Medulla oblongata (tissue), 1 donor: ENCODE results near the gene KRT80.

Source experiments
- DNase-seq: peaks from one replicate; pipeline ENCODE4 v3.0.0-alpha.2; 2015; ENCODE audit errors: extremely low spot score

Gene KRT80

DNA sequence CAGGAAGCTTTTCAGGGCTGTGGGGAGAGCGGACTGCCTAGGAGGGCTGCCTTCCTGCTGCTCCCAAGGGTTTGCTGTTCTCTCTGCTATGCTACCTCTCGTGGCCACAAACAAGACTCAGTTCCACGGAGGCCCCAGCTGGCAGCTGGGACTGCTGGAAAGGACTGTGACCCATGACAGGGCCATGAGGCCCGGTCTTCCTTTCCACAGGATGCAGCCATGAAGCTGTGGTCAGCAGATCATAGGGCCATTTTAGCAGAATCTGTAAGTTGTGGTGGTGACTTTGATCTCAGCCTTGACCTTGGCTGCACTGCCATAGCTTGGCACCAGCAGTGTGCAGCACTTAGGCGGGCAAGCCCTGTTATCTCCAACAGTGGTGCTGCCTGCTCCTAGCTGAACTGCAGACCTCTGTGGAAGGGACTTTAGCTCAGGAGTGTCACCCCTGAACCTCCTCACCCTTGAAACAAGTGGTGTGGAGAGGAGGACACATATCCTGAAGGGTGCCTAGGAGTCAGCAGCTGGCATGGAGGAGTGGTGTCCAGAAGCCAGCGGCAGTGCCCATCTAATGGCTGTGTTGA is 12.3 kb downstream of the KRT80 start:
- no peak for DNase-seq

GRCh38 chr12:52178984-52179383 is 12.8 kb downstream of the KRT80 start:
- DNase-seq: no peak

DNA sequence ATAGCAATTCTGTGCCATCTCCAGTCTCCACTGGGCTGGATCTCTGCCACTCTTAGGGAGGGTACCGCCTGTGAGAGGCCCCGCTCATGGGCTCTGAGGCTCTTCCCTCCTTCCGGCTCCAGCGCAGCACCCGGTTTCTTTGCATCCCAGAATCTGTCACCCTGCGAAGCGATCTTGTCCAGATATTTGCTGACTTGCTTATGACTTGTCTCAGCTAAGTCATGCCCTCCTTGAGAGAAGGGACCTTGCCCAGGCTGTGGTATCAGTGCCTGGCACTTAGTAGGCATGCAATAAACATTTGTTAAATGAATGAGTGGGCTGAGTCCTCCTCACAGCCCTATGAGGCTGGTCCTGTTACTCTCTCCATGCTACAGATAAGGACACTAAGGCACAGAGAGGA is 13.4 kb downstream of the KRT80 start:
- no peak for DNase-seq

DNA sequence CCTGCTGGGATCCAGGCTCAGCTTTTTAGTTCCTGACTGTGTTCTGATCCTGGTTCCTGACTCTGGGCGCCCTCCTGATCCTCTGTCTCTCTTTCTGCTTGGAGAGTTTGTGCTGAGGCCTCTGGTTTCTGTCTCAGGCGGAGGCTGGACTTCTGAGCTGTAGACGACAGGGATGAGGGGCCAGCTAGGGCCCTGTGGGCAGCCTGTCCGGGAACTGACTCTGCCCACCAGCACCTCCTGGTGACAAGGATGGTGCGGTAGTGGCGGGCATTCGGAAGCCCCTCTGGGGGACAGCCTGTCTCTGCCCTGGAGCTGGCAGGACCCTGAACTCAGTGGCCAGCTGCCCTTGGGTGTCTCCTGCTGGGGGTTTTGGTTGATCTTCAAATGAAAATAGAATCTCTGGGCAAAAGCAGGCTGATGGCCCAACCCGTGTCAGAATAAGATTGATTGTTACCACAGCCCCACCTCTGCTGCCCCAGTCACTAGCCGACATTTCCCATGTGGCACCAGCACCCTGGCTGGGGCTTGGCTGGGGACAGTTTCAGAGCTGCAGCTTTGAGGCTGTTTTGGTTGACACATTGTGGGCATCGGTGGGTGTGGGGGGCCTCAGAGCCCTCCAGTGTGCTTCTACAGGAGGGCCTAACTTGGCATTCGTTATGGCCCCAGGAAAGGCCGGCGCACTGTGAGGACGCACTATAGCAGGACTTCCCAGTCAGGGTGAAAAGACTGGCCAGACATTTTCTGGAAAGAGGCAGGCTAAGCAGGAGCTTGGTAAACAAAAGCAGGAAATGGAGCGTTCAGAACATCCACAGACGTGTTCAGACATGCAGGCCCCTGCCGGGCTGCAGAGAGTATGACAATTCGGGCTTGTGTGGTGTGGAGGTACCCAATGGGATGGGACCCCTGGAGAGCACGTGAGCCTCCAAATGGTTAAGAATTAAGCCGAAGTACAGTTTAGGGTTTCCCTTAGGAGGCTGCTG is 16.2 kb downstream of the KRT80 start:
- no peak for DNase-seq

DNA sequence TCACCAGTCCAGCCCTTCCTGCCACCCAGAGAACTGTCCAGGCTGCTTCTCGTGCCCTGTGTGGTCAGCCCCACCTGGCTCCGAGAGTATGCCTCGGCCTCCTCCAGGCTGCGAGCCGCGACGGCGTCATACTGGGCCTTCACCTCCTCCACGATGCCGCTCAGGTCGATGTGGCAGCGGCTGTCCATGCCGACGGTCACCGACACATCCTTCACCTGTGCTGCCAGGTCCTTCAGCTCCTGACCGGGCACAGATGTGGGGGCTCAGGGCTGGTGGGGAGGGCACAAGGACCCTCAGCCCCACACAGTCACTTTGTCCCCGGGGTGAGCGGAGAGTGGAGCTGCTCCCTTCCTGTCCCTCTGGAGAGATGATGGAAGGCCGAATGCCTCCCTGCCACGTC is 18.3 kb downstream of the KRT80 start:
- no peak for DNase-seq

GRCh38 chr12:52172956-52173355 is 18.9 kb downstream of the KRT80 start:
- no peak for DNase-seq

DNA sequence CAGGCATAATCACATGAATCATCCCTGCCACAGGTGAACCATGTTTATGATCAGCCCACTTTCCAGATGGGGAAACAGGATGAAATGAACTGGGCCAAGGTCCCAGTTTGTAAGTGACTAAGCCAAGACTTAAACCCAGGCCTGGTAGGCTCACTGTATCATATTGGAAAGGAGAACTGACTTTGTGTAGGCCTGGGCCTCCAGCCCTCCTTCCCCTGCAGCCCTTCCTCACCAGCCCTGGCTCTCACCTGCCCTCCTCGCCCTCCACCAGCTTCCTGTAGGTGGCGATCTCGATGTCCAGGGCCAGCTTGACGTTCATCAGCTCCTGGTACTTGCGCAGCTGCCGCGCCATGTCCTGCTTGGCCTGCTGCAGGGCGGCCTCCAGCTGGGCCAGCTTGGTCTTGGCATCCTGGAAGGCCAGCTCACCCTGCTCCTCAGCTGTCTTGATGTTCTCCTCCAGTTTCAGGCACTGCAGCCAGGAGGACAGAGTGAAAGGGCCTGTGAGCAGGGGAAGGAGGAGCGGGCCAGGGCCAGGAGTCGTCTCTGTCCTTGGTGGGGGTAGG is 19.8 kb downstream of the KRT80 start:
- DNase-seq: no peak

DNA sequence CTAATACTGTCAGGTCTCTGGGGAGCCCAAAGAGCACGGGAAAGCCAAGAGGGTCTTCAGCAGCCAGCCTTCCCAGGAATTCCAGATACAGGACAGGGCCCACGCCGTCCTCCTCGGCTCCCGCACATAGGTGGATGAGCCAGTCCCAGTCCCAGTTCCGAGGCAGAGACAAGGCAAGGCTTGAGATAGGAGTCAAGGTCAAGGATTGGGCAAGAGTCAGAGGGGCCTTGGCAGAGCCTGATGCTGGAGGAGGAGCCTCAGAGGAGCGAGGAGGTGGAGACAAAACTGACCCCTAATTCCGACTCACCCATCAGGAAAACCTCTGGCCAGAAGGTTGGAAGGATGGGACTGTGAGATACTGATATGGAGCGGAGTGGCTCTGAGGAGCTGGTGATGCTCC is 21.0 kb downstream of the KRT80 start:
- no peak for DNase-seq

- DNase-seq: no peak
These were observed 21.9 kb downstream of the KRT80 start for GRCh38 chr12:52169886-52170285.

DNA sequence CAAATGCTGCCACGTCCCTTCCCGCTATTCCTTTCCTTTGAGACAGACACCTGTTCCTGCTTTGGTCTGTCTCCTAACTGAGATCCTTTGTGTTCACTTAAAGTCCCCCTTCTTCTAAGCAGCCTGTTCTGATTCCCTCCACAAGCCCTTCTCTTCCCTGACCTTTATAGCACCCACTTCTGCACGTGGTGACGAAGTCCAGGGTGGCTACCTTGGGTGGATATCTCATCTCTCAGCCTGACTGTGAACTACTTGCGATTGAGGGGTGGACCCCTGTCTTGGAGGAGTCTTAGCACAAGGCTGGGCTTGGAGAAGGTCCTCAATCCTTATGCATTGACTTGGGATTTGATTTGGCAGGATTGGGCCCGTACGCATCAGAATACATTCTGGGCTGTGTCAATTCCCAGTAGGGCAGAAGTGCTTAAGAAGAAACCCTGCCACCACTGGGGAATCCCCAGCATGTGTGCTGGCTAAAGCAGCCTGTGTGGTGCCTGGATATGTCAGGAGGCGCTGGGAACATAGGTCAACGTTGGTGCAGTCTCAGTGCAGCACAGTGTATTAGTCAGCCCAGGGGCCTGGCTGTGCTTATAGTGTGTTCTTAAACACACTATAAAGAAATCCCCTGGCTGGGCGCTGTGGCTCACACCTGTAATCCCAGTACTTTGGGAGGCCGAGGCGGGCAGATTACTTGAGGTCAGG is 23.6 kb downstream of the KRT80 start:
- DNase-seq: no peak

DNA sequence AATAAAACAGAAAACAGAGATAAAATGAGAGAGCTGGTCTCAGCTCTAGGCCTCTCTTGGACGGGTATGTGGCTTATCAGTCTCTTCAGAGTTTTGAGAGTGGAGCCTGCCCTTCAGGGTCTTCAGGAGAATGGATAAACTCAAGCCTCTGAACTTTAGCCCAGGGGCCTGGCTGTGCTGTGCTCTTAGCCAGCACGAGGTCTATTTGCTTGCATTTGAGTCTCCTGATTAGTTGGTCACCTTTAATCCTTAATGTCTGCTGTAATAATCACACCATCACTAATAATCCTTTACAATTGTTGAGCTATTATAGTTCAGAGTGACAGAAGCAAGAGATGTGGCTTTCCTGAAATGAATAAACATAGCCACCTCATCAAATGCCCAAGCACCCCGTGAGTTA is 24.3 kb downstream of the KRT80 start:
- DNase-seq: no peak

- DNase-seq: no peak
These were observed 25.1 kb downstream of the KRT80 start for GRCh38 chr12:52166672-52167071.

GRCh38 chr12:52165096-52165855 is 26.5 kb downstream of the KRT80 start:
- no peak for DNase-seq

- no peak for DNase-seq
These were observed 27.2 kb downstream of the KRT80 start for GRCh38 chr12:52164624-52165023.

- no peak for DNase-seq
These were observed 28.8 kb downstream of the KRT80 start for GRCh38 chr12:52162981-52163380.

- no peak for DNase-seq
These were observed 31.6 kb downstream of the KRT80 start for GRCh38 chr12:52160200-52160599.

DNA sequence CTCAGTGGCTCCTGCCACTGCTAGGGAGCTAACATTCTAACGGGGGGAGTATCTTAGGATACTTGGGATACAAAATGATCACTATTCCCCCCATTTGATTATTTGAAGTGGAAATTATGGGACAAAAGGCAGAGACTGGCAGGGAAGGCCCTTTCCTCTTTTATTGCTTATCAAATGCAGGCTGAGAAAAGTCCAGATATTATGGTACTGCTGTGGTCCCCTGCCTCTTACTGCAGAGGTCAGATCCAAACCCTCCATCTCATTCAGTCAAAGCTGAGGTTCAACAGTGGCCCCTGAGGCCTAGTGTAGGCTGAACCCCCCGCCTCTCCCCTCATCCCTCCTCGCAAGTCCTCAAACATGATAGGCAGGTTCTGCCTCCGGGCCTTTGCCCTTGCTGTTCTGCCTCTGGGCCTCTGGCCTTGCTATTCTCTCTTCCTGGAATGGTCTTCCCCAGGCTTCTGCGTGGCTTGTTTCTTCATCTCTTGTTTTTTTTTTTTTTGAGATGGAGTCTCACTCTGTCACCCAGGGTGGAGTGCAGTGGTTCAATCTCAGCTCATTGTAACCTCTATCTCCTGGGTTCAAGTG is 34.2 kb downstream of the KRT80 start:
- no peak for DNase-seq

GRCh38 chr12:52156757-52157565 is 34.9 kb downstream of the KRT80 start:
- DNase-seq: peak; percentile 81

- no peak for DNase-seq
These were observed 35.5 kb downstream of the KRT80 start for GRCh38 chr12:52156311-52156710.
